RWPE1 (cell line): ENCODE data around the gene TMA7B.

Source experiments
- CTCF ChIA-PET: fragments of 350-600 bp; sonication (Branson Sonifier 250); formaldehyde crosslinking; extraction: SDS; loops from one replicate; lab custom pipeline; 2021; lab: Yijun Ruan, JAX
- POLR2A ChIA-PET: fragments of 400-600 bp; formaldehyde crosslinking; extraction: SDS; loops from one replicate; lab custom pipeline; 2020; ENCODE audit warnings: antibody characterized with exemption; ENCODE audit not compliant: low non-redundant PET; lab: Yijun Ruan, JAX
- DNase-seq: peaks from one replicate; pipeline ENCODE4 v3.0.0; 2012; ENCODE audit warnings: low spot score
- H3K27ac ChIP-seq: fragments of 450-650 bp; 2 replicates; pipeline ENCODE4 v1.5.1; 2017
- TF ChIP-seq, protein P1 (sequence below): fragments of 450-650 bp; conservative IDR thresholded peaks from 2 replicates; pipeline ENCODE4 v1.5.1; 2017; ENCODE audit warnings: low read depth, mild to moderate bottlenecking

TMA7B gene

GRCh38 chr22:39943337-39943736, 16.9 kb upstream of the TMA7B start:
- CTCF ChIA-PET, result interaction anchor here (0.6 kb wide), 1 partner anchor 572 kb away, joined by 3 read pairs; no protein-coding TSS in a partner anchor
- POLR2A ChIA-PET, result no interaction called here
- DNase-seq, result no peak
- no peak overlapping the region for H3K27ac ChIP-seq
- TF ChIP-seq, protein P1, sequence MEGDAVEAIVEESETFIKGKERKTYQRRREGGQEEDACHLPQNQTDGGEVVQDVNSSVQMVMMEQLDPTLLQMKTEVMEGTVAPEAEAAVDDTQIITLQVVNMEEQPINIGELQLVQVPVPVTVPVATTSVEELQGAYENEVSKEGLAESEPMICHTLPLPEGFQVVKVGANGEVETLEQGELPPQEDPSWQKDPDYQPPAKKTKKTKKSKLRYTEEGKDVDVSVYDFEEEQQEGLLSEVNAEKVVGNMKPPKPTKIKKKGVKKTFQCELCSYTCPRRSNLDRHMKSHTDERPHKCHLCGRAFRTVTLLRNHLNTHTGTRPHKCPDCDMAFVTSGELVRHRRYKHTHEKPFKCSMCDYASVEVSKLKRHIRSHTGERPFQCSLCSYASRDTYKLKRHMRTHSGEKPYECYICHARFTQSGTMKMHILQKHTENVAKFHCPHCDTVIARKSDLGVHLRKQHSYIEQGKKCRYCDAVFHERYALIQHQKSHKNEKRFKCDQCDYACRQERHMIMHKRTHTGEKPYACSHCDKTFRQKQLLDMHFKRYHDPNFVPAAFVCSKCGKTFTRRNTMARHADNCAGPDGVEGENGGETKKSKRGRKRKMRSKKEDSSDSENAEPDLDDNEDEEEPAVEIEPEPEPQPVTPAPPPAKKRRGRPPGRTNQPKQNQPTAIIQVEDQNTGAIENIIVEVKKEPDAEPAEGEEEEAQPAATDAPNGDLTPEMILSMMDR, result no peak

- ChIA-PET POLR2A (no interaction called here), CTCF (interaction anchor here (0.7 kb wide), 1 partner anchor 432 kb away, joined by 3 read pairs; no protein-coding TSS in a partner anchor)
- DNase-seq, result no peak
- H3K27ac ChIP-seq, result no peak overlapping the region
- TF ChIP-seq, protein P1, result no peak
Measured at GRCh38 chr22:39943953-39944872, 16.0 kb upstream of the TMA7B start.

DNA sequence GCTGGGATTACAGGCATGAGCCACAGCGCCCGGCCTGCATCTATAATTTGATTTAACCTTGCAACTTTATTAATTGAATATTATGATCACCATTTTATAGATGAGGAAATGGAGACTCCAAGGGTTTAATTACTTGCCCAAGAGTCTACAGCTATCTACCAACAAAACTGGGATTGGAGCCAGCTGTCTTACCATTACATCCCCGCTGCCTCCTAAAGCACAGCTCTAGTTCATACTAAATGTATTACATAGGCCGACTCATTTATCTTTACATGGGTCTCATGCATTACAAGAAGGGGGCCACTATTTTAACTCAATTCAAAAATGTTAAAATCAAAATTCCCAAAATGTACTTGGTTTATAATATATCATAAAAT, 14.1 kb upstream of the TMA7B start:
- DNase-seq, result no peak
- ChIA-PET POLR2A (no interaction called here), CTCF (no interaction called here)
- no peak overlapping the region for H3K27ac ChIP-seq
- TF ChIP-seq, protein P1, result no peak

DNA sequence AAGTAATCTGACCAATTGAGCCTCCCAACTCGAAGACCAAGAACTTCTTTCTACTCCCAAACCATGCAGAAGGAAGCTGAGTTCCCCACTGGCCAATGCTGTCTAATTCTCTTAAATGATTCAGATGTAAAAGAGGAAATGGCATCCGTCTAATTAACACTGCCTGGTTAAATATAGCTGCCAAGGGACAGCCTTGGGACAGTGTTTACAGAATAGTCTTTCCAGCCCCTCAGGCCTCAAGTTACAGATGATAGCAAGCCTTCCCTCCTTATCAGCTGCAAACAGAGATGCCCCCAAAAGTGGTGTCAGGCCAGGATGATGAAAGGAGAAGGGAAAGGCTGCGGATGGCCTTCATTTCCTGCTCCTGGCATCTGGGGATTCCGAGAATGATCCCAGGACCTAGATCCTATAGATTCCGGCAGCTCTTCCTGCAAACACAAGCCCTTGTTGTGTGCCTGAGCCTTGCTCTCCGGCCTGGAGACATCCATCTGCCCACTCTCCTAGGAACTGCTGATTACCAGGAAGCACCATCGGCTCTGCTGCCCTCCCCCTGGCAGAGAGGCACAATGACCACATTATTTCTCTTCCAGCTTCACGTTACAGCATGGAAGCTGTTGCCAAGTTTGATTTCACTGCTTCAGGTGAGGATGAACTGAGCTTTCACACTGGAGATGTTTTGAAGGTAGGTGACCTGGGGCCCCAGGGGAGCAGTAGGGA, 13.5 kb upstream of the TMA7B start:
- DNase-seq, result no peak
- ChIA-PET CTCF (interaction anchor here (0.6 kb wide), 1 partner anchor 246 kb away, joined by 3 read pairs; no protein-coding TSS in a partner anchor), POLR2A (no interaction called here)
- no peak overlapping the region for H3K27ac ChIP-seq
- TF ChIP-seq, protein P1, result no peak

DNA sequence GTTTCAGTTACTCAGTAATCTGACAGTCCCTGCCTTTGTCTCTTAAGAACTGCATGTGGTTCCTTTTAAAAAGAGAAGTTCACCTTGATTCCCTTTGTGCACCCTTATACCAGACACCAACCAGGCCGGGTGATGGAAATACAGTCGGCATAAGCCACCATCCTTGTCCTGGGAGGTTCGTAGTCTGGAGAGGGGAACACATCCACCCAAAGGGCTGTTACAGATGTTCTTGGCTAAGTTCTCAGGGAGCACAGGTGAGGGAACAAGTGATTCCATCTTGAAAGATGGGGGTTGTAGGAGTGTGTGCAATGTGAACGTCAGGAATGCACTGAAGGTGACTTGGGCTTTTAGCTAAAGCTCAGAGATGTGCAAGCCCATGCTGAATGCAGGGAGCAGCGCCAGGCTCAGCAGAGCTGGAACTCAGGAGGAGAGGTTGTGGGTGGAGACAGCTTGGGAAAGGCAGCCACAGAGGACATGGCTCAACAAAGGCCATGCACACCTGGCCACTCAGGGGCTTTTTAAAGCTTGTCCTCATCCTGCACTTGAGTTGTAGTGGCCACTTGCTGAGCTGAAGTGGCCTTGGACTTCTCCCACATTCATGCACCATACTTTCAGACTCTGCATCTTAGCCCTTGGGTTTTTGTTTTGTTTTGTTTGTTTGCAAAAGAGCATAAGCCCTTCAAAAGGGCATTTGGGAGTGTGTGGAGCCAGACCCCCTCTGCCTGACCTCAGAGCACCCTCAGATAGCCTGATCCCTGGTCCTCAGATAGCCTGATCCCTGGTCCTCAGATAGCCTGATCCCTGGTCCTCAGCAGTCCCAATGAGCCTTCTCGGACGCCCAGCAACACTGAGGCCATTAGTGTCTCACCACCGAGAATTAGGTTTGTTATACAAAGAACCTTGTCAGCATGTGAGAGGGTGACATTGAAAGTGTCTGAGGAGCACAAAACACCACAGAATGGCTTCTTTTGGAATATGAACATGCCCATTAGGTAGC, 12.7 kb upstream of the TMA7B start:
- TF ChIP-seq, protein P1, result no peak
- POLR2A ChIA-PET, result no interaction called here
- no peak for DNase-seq
- H3K27ac ChIP-seq, result no peak overlapping the region
- CTCF ChIA-PET, result interaction anchor here (0.5 to 0.6 kb wide), 2 partner anchors 31 to 245 kb away, joined by 3 read pairs; no protein-coding TSS in a partner anchor
